ENCODE measurements around the gene C1orf21. TPM values are rescaled to one million over a fixed set of nuclear protein-coding genes. Genes with fewer than 3 reads are reported as not detected.
"Not testable (repeated sequence)": the region's sequence is repeated elsewhere in the genome, so short reads cannot be mapped to it uniquely, and the experiment has no call there.

C1orf21 gene
- polyA plus RNA-seq, 1 experiment, result 4.3 TPM

GRCh38 chr1:184610876-184611595, 224.2 kb downstream of the C1orf21 start:
- Histone ChIP-seq H3K4me3 (ENCODE audit: low read depth, low read length) (no peak overlapping the region), H3K36me3 (ENCODE audit: control insufficient read depth, insufficient read depth, low read length) (no peaks in the 10 kb centered on the region), H3K27me3 (ENCODE audit: control insufficient read depth, insufficient read depth, low read length) (no peaks in the 10 kb centered on the region)
- CTCF ChIA-PET, result interaction anchor here (0.7 to 1.3 kb wide), 3 partner anchors 13 to 498 kb away, joined by 3 to 4 read pairs (median 3); no protein-coding TSS in a partner anchor
- TF ChIP-seq CTCF (IDR thresholded peaks at IDR 0.05; ENCODE audit: insufficient read depth, low read depth, low read length), result no peak
- DNase-seq (ENCODE audit: low read depth), result no peak
- POLR2A ChIA-PET, result no interaction called here

DNA sequence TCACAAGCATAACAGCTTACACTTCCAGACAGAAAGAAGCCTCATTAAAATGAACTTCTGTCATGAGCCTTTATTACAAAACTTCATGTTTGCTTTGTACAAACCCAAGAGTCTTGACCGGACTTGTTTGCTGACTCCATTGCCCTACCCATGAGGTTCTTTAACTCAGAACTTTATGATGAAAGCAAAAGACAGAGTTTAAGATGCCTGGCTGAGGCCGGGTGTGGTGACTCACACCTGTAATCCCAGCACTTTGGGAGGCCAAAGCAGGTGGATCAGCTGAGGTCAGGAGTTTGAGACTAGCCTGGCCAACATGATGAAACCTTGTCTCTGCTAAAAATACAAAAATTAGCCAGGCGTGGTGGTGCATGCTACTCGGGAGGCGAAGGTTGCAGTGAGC, 225.4 kb downstream of the C1orf21 start:
- H3K36me3 ChIP-seq (ENCODE audit: control insufficient read depth, insufficient read depth, low read length); H3K4me3 ChIP-seq (ENCODE audit: low read depth, low read length); POLR2A ChIA-PET; H3K27me3 ChIP-seq (ENCODE audit: control insufficient read depth, insufficient read depth, low read length); DNase-seq (ENCODE audit: low read depth): not testable (repeated sequence)
- CTCF ChIA-PET, result interaction anchor here (1.3 kb wide), 1 partner anchor 50 kb away, joined by 4 read pairs; no protein-coding TSS in a partner anchor

- H3K36me3 ChIP-seq (ENCODE audit: control insufficient read depth, insufficient read depth, low read length), result no peaks in the 10 kb centered on the region
- ChIA-PET CTCF (interaction anchor here (1.0 to 1.2 kb wide), 2 partner anchors 48 to 50 kb away, joined by 3 to 4 read pairs; no protein-coding TSS in a partner anchor), POLR2A (no interaction called here)
- no peak overlapping the region for H3K4me3 ChIP-seq (ENCODE audit: low read depth, low read length)
- no peak for DNase-seq (ENCODE audit: low read depth)
- TF ChIP-seq CTCF (IDR thresholded peaks at IDR 0.05; ENCODE audit: insufficient read depth, low read depth, low read length), result no peak
- H3K27me3 ChIP-seq (ENCODE audit: control insufficient read depth, insufficient read depth, low read length), result no peaks in the 10 kb centered on the region
Measured at GRCh38 chr1:184614667-184615066, 227.8 kb downstream of the C1orf21 start.

GRCh38 chr1:184615301-184615700, 228.5 kb downstream of the C1orf21 start:
- TF ChIP-seq CTCF (IDR thresholded peaks at IDR 0.05; ENCODE audit: insufficient read depth, low read depth, low read length), result no peak
- H3K27me3 ChIP-seq (ENCODE audit: control insufficient read depth, insufficient read depth, low read length), result no peaks in the 10 kb centered on the region
- CTCF ChIA-PET, result no interaction called here
- H3K4me3 ChIP-seq (ENCODE audit: low read depth, low read length), result no peak overlapping the region
- no peaks in the 10 kb centered on the region for H3K36me3 ChIP-seq (ENCODE audit: control insufficient read depth, insufficient read depth, low read length)
- no peak for DNase-seq (ENCODE audit: low read depth)
- POLR2A ChIA-PET, result no interaction called here

- Histone ChIP-seq H3K36me3 (ENCODE audit: control insufficient read depth, insufficient read depth, low read length) (no peaks in the 10 kb centered on the region), H3K27me3 (ENCODE audit: control insufficient read depth, insufficient read depth, low read length) (no peaks in the 10 kb centered on the region), H3K4me3 (ENCODE audit: low read depth, low read length) (no peak overlapping the region)
- no peak for TF ChIP-seq CTCF (IDR thresholded peaks at IDR 0.05; ENCODE audit: insufficient read depth, low read depth, low read length)
- ChIA-PET POLR2A (no interaction called here), CTCF (interaction anchor here (1.8 kb wide), 1 partner anchor 47 kb away, joined by 5 read pairs; no protein-coding TSS in a partner anchor)
- DNase-seq (ENCODE audit: low read depth), result no peak
Measured at GRCh38 chr1:184616504-184616903, 229.7 kb downstream of the C1orf21 start.

Data from BJ (cell line).